ENCODE results near the gene GRIK2. TPM values are rescaled to one million over a fixed set of nuclear protein-coding genes. Genes with fewer than 3 reads are reported as not detected.

GRIK2 gene
- total and polyA plus RNA-seq, 8 donors: 0.61 to 3.5 (median 2.4) TPM

GRCh38 chr6:102051001-102051400 is 657.5 kb downstream of the GRIK2 start:
- Histone ChIP-seq H3K9me3 (no peaks in the 10 kb centered on the region), H3K27ac (no peak overlapping the region), H3K4me3 (no peak overlapping the region), H3K4me1 (no peaks in the 10 kb centered on the region), H3K27me3 (no peaks in the 10 kb centered on the region), H3K36me3 (no peaks in the 10 kb centered on the region)
- ATAC-seq (no peak), DNase-seq (no peak), FAIRE-seq (no peak)
- WGBS, 2 donors: 83 to 94% methylated on average over 1 of the region's 1 CpG
- intact Hi-C loops (cut with DNase I): no loop called here
- TF ChIP-seq CTCF (IDR thresholded peaks at IDR 0.05): no peak

GRCh38 chr6:102051720-102052119 is 658.2 kb downstream of the GRIK2 start:
- no peaks in the 10 kb centered on the region for H3K36me3 ChIP-seq
- H3K4me3 ChIP-seq: no peak overlapping the region
- no peak for TF ChIP-seq CTCF (IDR thresholded peaks at IDR 0.05)
- DNase-seq (no peak), ATAC-seq (no peak), FAIRE-seq (no peak)
- H3K27me3 ChIP-seq: no peaks in the 10 kb centered on the region
- H3K4me1 ChIP-seq: no peaks in the 10 kb centered on the region
- intact Hi-C loops (cut with DNase I): no loop called here
- no peaks in the 10 kb centered on the region for H3K9me3 ChIP-seq
- WGBS, 2 donors: 51 to 65% methylated on average over 1 of the region's 1 CpG
- no peak overlapping the region for H3K27ac ChIP-seq

- Histone ChIP-seq H3K36me3 (no peaks in the 10 kb centered on the region), H3K9me3 (no peaks in the 10 kb centered on the region), H3K4me1 (no peaks in the 10 kb centered on the region), H3K27me3 (no peaks in the 10 kb centered on the region), H3K4me3 (no peak overlapping the region), H3K27ac (no peak overlapping the region)
- no peak for TF ChIP-seq CTCF (IDR thresholded peaks at IDR 0.05)
- FAIRE-seq (no peak), ATAC-seq (no peak), DNase-seq (no peak)
- intact Hi-C loops (cut with DNase I): no loop called here
- WGBS, 2 donors: 48 to 61% methylated on average over 1 of the region's 1 CpG
These were observed 670.6 kb downstream of the GRIK2 start for GRCh38 chr6:102064142-102064541.

- no peaks in the 10 kb centered on the region for H3K4me1 ChIP-seq
- H3K9me3 ChIP-seq: no peaks in the 10 kb centered on the region
- H3K4me3 ChIP-seq: no peak overlapping the region
- H3K27me3 ChIP-seq: no peaks in the 10 kb centered on the region
- 47% methylated on average over 1 of the region's 1 CpG for WGBS, 2 donors
- TF ChIP-seq CTCF (IDR thresholded peaks at IDR 0.05): no peak
- ATAC-seq (no peak), DNase-seq (no peak), FAIRE-seq (no peak)
- no peaks in the 10 kb centered on the region for H3K36me3 ChIP-seq
- no peak overlapping the region for H3K27ac ChIP-seq
- intact Hi-C loops (cut with DNase I): no loop called here
These were observed 672.8 kb downstream of the GRIK2 start for GRCh38 chr6:102066301-102066700.

GRCh38 chr6:102068349-102068929 is 674.9 kb downstream of the GRIK2 start:
- Histone ChIP-seq H3K9me3 (no peaks in the 10 kb centered on the region), H3K4me1 (no peaks in the 10 kb centered on the region), H3K27me3 (no peaks in the 10 kb centered on the region), H3K27ac (no peak overlapping the region), H3K36me3 (no peaks in the 10 kb centered on the region), H3K4me3 (no peak overlapping the region)
- ATAC-seq (peak in 2 of 4 donors; percentile 25 to 65), DNase-seq (no peak), FAIRE-seq (no peak)
- intact Hi-C loops (cut with DNase I): no loop called here
- no peak for TF ChIP-seq CTCF (IDR thresholded peaks at IDR 0.05)
- WGBS, 2 donors: 64 to 70% methylated on average over 7 of the region's 7 CpGs

Data from pancreas (tissue), 10 donors.